Measurements from ENCODE around the gene SLC9A9. TPM values are rescaled to one million over a fixed set of nuclear protein-coding genes. Genes with fewer than 3 reads are reported as not detected.
A peak's percentile ranks its signal among the peaks of the same experiment; 100 is the strongest.

SLC9A9 gene
- total RNA-seq, 8 experiments from 2014 or later, result 0.29 to 11.3 (median 5.9) TPM

DNA sequence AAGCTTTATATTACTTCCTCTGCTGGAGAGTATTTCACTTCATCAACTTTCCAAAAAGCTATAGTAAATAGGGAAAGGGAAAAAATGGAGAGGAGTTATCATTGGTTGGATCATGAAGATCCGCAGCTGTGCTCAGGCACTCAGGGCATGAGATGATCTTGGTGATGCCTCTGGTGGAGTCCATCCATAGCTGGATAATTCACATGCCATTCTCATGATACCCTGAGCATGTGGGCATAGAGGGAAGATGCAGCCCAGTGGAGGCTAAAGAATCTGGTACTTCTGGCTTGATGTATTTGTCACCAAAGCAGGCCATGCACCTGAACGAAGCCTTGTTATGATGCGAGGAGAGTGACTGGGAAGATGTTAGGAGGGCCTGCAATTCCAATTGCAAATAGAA, 578.5 kb downstream of the SLC9A9 start:
- 83 to 100% (median 92%) methylated on average over 1 to 3 of the region's 3 CpGs; no CpG with 5 or more reads in 4 of the 10 experiments for WGBS, 10 experiments
- peaks cover 0 to 6% of the 10 kb centered on the region in 2 donors for H3K4me1 ChIP-seq (replicated peaks in 1 of 2)
- no peak for ATAC-seq (replicated peaks in 6 of 8)

GRCh38 chr3:143267989-143268388, 580.3 kb downstream of the SLC9A9 start:
- WGBS, 10 experiments, result 100% methylated on average over 1 of the region's 1 CpG; no CpG with 5 or more reads in 8 of the 10 experiments
- Histone ChIP-seq H3K4me3 (no peak overlapping the region), H3K27ac (no peak overlapping the region), H3K4me1 (replicated peaks in 1 of 2) (peaks cover 0 to 6% of the 10 kb centered on the region in 2 donors)
- peak in 2 of 8 experiments; percentile 8 to 13 for ATAC-seq (replicated peaks in 6 of 8)
- in situ Hi-C loops (cut with MboI; ENCODE audit: low pct_unique_long_range_greater_than_20kb in 2 of 9, low sequenced_read_pairs in 9 of 9, unreplicated experiment in 9 of 9), result no loop called here

More for the DNA sequence above, 578.5 kb downstream of the SLC9A9 start:
- Histone ChIP-seq H3K4me3 (no peak overlapping the region), H3K27ac (no peak overlapping the region)
- in situ Hi-C loops (cut with MboI; ENCODE audit: low pct_unique_long_range_greater_than_20kb in 2 of 9, low sequenced_read_pairs in 9 of 9, unreplicated experiment in 9 of 9), result no loop called here

GRCh38 chr3:143266927-143267326, 581.3 kb downstream of the SLC9A9 start:
- peak in 5 of 8 experiments; percentile 16 to 59 (median 45) for ATAC-seq (replicated peaks in 6 of 8)
- Histone ChIP-seq H3K27ac (no peak overlapping the region), H3K4me1 (replicated peaks in 1 of 2) (peaks cover 0 to 6% of the 10 kb centered on the region in 2 donors), H3K4me3 (no peak overlapping the region)
- in situ Hi-C loops (cut with MboI; ENCODE audit: low pct_unique_long_range_greater_than_20kb in 2 of 9, low sequenced_read_pairs in 9 of 9, unreplicated experiment in 9 of 9), result no loop called here

DNA sequence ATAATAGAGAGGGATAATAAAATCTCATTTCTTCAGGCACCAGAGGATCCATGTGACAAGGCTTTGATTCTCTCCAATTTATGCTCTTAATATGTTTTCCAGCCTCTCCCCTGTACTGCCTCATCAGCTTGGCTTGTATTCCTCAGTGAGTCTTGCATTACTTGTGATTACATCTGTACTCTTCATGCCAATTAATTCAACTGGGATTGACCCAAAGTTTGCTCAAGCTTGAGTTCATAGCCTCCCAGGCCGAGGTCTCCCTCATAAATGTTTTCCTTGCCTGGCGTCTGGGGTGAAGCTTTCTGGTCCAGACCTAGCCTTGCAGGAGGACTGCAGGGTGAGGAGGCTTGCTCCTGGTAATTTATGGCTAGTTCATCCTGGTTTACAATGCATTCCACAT, 581.8 kb downstream of the SLC9A9 start:
- in situ Hi-C loops (cut with MboI; ENCODE audit: low pct_unique_long_range_greater_than_20kb in 2 of 9, low sequenced_read_pairs in 9 of 9, unreplicated experiment in 9 of 9), result no loop called here
- WGBS, 10 experiments, result 40 to 100% (median 72%) methylated on average over 1 to 2 of the region's 2 CpGs; no CpG with 5 or more reads in 4 of the 10 experiments
- peaks cover 0 to 6% of the 10 kb centered on the region in 2 donors for H3K4me1 ChIP-seq (replicated peaks in 1 of 2)
- ATAC-seq (replicated peaks in 6 of 8), result peak in 5 of 8 experiments; percentile 19 to 42 (median 38)
- no peak overlapping the region for H3K4me3 ChIP-seq
- H3K27ac ChIP-seq, result no peak overlapping the region

DNA sequence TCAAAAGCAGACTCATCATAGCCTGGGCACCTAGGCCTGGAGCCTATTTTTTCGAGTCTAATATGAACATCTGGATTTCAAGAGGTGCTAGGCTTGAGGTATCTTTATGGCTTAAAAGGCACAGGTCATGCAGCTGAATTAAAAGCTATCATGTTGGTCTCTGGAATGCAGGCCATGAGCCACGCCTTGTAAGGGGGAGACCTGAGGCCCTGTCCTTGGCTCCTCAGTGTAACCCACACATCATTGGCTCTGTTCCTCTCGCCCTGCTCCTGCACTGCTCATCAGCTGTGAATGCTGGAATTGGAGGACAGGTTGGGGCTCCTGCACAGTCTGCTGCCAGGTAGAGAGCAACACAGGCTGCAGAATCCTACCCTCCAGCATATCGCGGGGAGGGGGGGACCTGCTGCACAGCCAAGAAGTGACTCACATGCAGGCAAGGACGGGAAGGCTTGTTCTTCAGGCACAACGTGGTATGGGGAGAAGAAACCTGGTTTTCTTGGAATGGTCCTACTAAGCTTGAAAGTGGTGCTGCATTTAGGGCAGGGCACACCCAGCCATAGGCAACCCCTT, 582.7 kb downstream of the SLC9A9 start:
- no peak for ATAC-seq (replicated peaks in 6 of 8)
- no peak overlapping the region for H3K27ac ChIP-seq
- in situ Hi-C loops (cut with MboI; ENCODE audit: low pct_unique_long_range_greater_than_20kb in 2 of 9, low sequenced_read_pairs in 9 of 9, unreplicated experiment in 9 of 9), result no loop called here

DNA sequence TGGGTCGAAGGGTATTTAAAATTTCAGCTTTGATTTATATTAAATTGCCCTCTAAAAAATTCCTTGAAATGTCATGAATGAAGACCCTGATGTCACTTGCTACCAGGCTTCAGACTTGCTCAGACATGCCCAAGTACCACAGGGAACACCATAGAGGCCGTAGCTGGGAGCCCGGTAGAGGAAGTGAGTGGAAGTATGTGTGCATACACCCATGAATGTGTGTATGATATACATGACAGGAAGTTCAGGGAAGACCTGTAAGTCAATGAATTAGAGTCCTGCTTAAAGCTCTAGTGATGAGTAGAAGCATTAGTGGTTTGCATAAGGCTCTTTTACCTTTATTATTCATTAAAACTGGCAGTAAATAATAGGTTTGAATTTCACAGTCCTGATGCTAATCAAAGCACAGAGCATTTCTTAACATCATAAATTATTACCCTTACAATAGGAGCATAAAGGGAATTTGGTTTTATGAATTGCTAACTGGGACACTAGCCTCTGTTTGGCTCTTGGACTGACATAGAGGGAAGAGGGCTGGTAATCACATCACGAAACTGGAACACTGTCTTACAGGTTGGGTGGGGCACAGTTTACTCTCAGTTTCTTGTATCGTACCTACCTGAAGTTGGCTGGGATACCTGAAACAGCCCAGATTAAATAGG, 584.3 kb downstream of the SLC9A9 start:
- in situ Hi-C loops (cut with MboI; ENCODE audit: low pct_unique_long_range_greater_than_20kb in 2 of 9, low sequenced_read_pairs in 9 of 9, unreplicated experiment in 9 of 9), result no loop called here
- WGBS, 10 experiments, result 0 to 88% (median 44%) methylated on average over 1 to 5 of the region's 5 CpGs
- Histone ChIP-seq H3K4me3 (no peak overlapping the region), H3K4me1 (replicated peaks in 1 of 2) (peaks cover 0 to 6% of the 10 kb centered on the region in 2 donors), H3K27ac (no peak overlapping the region)
- peak in 4 of 8 experiments; percentile 71 to 75 (median 74) for ATAC-seq (replicated peaks in 6 of 8)

More for the DNA sequence above, 582.7 kb downstream of the SLC9A9 start:
- no peak overlapping the region for H3K4me3 ChIP-seq
- WGBS, 10 experiments, result 80 to 100% (median 100%) methylated on average over 1 to 3 of the region's 7 CpGs; no CpG with 5 or more reads in 7 of the 10 experiments
- peaks cover 0 to 6% of the 10 kb centered on the region in 2 donors for H3K4me1 ChIP-seq (replicated peaks in 1 of 2)

DNA sequence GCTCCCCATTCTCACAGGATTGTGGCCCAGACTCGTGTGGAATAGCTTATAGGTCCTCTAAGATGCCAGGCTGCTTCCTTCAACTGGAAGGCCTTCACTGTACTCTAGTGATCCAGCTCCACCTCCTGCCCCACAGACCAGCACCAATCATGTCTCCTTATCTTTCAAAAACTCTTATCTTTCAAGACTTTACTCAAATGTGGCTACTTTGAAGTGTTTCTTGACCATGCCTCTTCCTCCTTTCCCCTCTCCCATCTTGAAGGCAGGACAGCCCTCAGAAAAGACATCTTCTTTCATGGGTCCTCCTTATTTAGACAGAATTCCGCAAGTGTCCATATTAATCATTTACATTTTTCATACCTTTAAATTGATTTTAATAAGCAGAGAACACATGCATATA, 586.4 kb downstream of the SLC9A9 start:
- no peak overlapping the region for H3K4me3 ChIP-seq
- no peak overlapping the region for H3K27ac ChIP-seq
- H3K4me1 ChIP-seq (replicated peaks in 1 of 2), result peaks cover 0 to 3% of the 10 kb centered on the region in 2 donors
- in situ Hi-C loops (cut with MboI; ENCODE audit: low pct_unique_long_range_greater_than_20kb in 2 of 9, low sequenced_read_pairs in 9 of 9, unreplicated experiment in 9 of 9), result no loop called here
- WGBS, 10 experiments, result 38 to 100% (median 86%) methylated on average over 1 to 2 of the region's 2 CpGs; no CpG with 5 or more reads in 1 of the 10 experiments
- no peak for ATAC-seq (replicated peaks in 6 of 8)

GRCh38 chr3:143258692-143259091, 589.6 kb downstream of the SLC9A9 start:
- in situ Hi-C loops (cut with MboI; ENCODE audit: low pct_unique_long_range_greater_than_20kb in 2 of 9, low sequenced_read_pairs in 9 of 9, unreplicated experiment in 9 of 9), result no loop called here
- H3K27ac ChIP-seq, result no peak overlapping the region
- 33 to 100% (median 84%) methylated on average over 2 to 4 of the region's 4 CpGs; no CpG with 5 or more reads in 2 of the 10 experiments for WGBS, 10 experiments
- no peak overlapping the region for H3K4me3 ChIP-seq
- ATAC-seq (replicated peaks in 6 of 8), result peak in 3 of 8 experiments; percentile 82 to 88 (median 82)
- H3K4me1 ChIP-seq (replicated peaks in 1 of 2), result no peaks in the 10 kb centered on the region

DNA sequence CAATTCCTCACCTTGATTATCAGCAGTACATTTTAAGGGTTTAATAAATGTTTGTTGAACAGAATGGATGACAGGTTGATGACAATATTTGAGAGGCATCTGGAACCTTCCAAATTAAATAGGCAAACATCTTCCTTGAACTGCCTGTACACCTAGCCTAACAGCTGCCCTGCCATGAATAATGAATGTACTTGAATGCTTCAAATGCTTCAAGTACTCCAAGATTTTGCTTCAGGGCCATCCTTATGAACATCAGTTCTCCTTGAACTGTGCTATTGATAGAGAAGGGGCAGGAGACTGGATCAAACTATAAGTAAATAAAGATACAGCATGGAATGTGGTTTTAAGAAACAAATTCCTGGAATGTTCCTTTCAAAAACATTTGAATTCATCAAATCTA, 591.9 kb downstream of the SLC9A9 start:
- ATAC-seq (replicated peaks in 6 of 8), result peak in 2 of 8 experiments; percentile 14 to 52
- no peak overlapping the region for H3K4me3 ChIP-seq
- in situ Hi-C loops (cut with MboI; ENCODE audit: low pct_unique_long_range_greater_than_20kb in 2 of 9, low sequenced_read_pairs in 9 of 9, unreplicated experiment in 9 of 9), result no loop called here

DNA sequence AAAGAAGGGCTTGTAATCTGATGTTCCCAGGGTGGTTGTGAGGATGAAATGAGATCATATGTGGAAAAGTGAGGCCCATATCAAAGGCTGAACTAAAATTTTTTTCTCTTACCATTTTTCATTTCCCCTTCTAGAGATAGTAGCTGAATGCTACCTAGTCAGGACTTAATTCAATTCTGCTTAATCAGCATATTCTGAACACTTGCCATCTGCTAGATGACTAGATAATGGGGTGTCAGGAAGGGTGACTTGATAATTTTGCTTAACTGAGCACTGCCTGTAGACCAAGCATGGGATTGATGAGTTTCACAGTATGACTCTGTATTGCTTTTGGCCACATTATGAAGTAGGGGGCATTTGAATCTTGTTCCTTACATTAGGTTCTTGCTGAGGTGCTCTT, 592.5 kb downstream of the SLC9A9 start:
- no peak for ATAC-seq (replicated peaks in 6 of 8)
- in situ Hi-C loops (cut with MboI; ENCODE audit: low pct_unique_long_range_greater_than_20kb in 2 of 9, low sequenced_read_pairs in 9 of 9, unreplicated experiment in 9 of 9), result no loop called here

More for the DNA sequence above, 591.9 kb downstream of the SLC9A9 start:
- no peak overlapping the region for H3K27ac ChIP-seq
- H3K4me1 ChIP-seq (replicated peaks in 1 of 2), result no peaks in the 10 kb centered on the region

GRCh38 chr3:143252931-143253330, 595.3 kb downstream of the SLC9A9 start:
- in situ Hi-C loops (cut with MboI; ENCODE audit: low pct_unique_long_range_greater_than_20kb in 2 of 9, low sequenced_read_pairs in 9 of 9, unreplicated experiment in 9 of 9), result no loop called here
- ATAC-seq (replicated peaks in 6 of 8), result no peak
- peaks cover 0 to 2% of the 10 kb centered on the region in 2 donors for H3K4me1 ChIP-seq (replicated peaks in 1 of 2)
- no peak overlapping the region for H3K27ac ChIP-seq
- H3K4me3 ChIP-seq, result no peak overlapping the region
- 18 to 100% (median 87%) methylated on average over 2 to 5 of the region's 6 CpGs; no CpG with 5 or more reads in 1 of the 10 experiments for WGBS, 10 experiments

More for the DNA sequence above, 592.5 kb downstream of the SLC9A9 start:
- Histone ChIP-seq H3K4me3 (no peak overlapping the region), H3K27ac (no peak overlapping the region), H3K4me1 (replicated peaks in 1 of 2) (no peaks in the 10 kb centered on the region)

DNA sequence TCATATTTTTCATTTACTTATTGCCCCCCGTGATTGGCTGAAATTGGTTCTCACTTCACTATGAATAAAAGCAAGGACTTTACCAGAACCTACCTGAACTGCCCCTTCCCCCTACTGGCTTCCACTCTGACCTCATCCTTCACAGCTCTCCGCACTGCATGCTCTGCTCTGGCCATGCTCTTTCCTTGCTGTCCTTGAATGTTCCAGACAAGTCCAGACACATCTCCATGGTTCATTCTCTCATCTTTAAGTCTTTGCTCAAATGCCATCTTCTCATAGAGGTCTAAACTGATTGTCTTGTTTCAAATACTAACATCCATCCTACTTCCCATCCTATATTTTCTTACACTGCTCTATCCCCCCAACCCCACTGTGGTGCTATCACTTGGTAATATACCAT, 599.3 kb downstream of the SLC9A9 start:
- WGBS, 10 experiments, result 17 to 100% (median 93%) methylated on average over 1 to 2 of the region's 2 CpGs; no CpG with 5 or more reads in 3 of the 10 experiments

DNA sequence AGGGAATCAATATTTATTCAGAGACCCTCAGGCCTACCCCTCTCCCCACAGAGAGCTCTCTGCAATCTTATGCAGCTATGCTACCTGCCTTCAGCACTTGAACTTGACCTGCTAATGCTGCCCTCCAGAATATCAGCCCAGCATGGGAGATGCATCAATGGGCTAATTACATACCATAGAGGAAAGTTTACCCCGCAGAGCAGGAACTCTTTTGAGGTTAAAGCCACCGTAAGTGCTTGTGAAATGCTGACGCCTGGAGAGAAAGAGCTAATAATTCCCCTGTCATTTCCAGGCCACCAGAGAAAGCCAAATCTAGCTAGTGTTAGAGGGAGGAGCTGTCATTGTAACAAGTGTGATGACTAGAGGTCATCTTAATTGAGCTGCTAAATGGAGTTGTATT, 601.2 kb downstream of the SLC9A9 start:
- in situ Hi-C loops (cut with MboI; ENCODE audit: low pct_unique_long_range_greater_than_20kb in 2 of 9, low sequenced_read_pairs in 9 of 9, unreplicated experiment in 9 of 9), result no loop called here
- H3K4me3 ChIP-seq, result no peak overlapping the region
- ATAC-seq (replicated peaks in 6 of 8), result peak in 5 of 8 experiments; percentile 36 to 88 (median 56)
- WGBS, 10 experiments, result 44 to 100% (median 70%) methylated on average over 1 to 3 of the region's 3 CpGs; no CpG with 5 or more reads in 5 of the 10 experiments
- H3K4me1 ChIP-seq (replicated peaks in 1 of 2), result peaks cover 2 to 13% of the 10 kb centered on the region in 2 donors
- no peak overlapping the region for H3K27ac ChIP-seq

More for the DNA sequence above, 599.3 kb downstream of the SLC9A9 start:
- H3K27ac ChIP-seq, result no peak overlapping the region
- no peak for ATAC-seq (replicated peaks in 6 of 8)
- peaks cover 2 to 13% of the 10 kb centered on the region in 2 donors for H3K4me1 ChIP-seq (replicated peaks in 1 of 2)
- in situ Hi-C loops (cut with MboI; ENCODE audit: low pct_unique_long_range_greater_than_20kb in 2 of 9, low sequenced_read_pairs in 9 of 9, unreplicated experiment in 9 of 9), result no loop called here
- H3K4me3 ChIP-seq, result no peak overlapping the region

All from motor neuron (in vitro differentiated cells).